CD14-positive monocyte (primary cell): Measurements from ENCODE around the gene PIK3R3. TPM values are rescaled to one million over a fixed set of nuclear protein-coding genes. Genes with fewer than 3 reads are reported as not detected.

Source experiments
- DNase-seq, 3 donors: peaks; one replicate each; pipeline ENCODE4 v3.0.0-alpha.2; 2011 to 2022
- H2AFZ ChIP-seq: 2 replicates; pipeline ENCODE4 v1.6.0; 2012; ENCODE audit warnings: mild to moderate bottlenecking, low read depth, low read length, inconsistent platforms; ENCODE audit not compliant: insufficient read depth, poor library complexity, severe bottlenecking
- H3K27ac ChIP-seq, 2 donors: 1 replicate in 1 of 2; 2 replicates in 1 of 2; pipeline ENCODE4 v1.5.1; 2012 to 2013; ENCODE audit warnings: low read length in 2 of 2, control low read depth in 1 of 2, inconsistent platforms in 1 of 2, low read depth in 1 of 2, mild to moderate bottlenecking in 1 of 2
- H3K27me3 ChIP-seq, 2 donors: one replicate each; pipeline versions ENCODE4 v1.6.0 to v1.6.1; 2011 to 2013; ENCODE audit warnings: low read length in 2 of 2; ENCODE audit not compliant: control insufficient read depth in 2 of 2, insufficient read depth in 2 of 2
- H3K36me3 ChIP-seq, 2 donors: replicated peaks in 1 of 2; 1 replicate in 1 of 2; 2 replicates in 1 of 2; pipeline versions ENCODE4 v1.5.1 to v1.6.1; 2012 to 2013; ENCODE audit warnings: low read length in 2 of 2, control low read depth in 1 of 2, inconsistent platforms in 1 of 2, mild to moderate bottlenecking in 1 of 2; ENCODE audit not compliant: insufficient read depth in 2 of 2, control insufficient read depth in 1 of 2
- H3K4me1 ChIP-seq, 2 donors: 1 replicate in 1 of 2; 2 replicates in 1 of 2; pipeline versions ENCODE4 v1.5.1 to v1.6.1; 2012 to 2013; ENCODE audit warnings: low read length in 2 of 2, control low read depth in 1 of 2, inconsistent platforms in 1 of 2, mild to moderate bottlenecking in 1 of 2, moderate library complexity in 1 of 2; ENCODE audit not compliant: insufficient read depth in 2 of 2, control insufficient read depth in 1 of 2
- H3K4me2 ChIP-seq: replicated peaks from 2 replicates; pipeline ENCODE3; 2012; ENCODE audit warnings: low read length, moderate library complexity, mild to moderate bottlenecking; ENCODE audit not compliant: poor library complexity, severe bottlenecking; ENCODE audit errors: extremely low read depth
- H3K4me3 ChIP-seq, 3 experiments: fragments of 200-600 bp in 1 of 3; sonication (generic) in 1 of 3; replicated peaks in 1 of 3; 1 replicate in 2 of 3; 2 replicates in 1 of 3; pipeline ENCODE4 v1.5.1; 2011 to 2013; ENCODE audit warnings: low read length in 3 of 3, mild to moderate bottlenecking in 3 of 3, control low read depth in 2 of 3, low read depth in 2 of 3, inconsistent platforms in 1 of 3, moderate library complexity in 1 of 3
- H3K79me2 ChIP-seq: 2 replicates; pipeline ENCODE4 v1.6.0; 2012; ENCODE audit warnings: mild to moderate bottlenecking, control low read depth, inconsistent platforms, low read length, moderate library complexity; ENCODE audit not compliant: insufficient read depth
- H3K9ac ChIP-seq: 2 replicates; pipeline ENCODE4 v1.6.0; 2017; ENCODE audit warnings: low read length, mild to moderate bottlenecking; ENCODE audit not compliant: insufficient read depth, poor library complexity, severe bottlenecking
- H3K9me3 ChIP-seq, 2 donors: replicated peaks in 1 of 2; 1 replicate in 1 of 2; 2 replicates in 1 of 2; pipeline versions ENCODE4 v1.5.1 to v1.6.1; 2012 to 2013; ENCODE audit warnings: low read length in 2 of 2, control low read depth in 1 of 2; ENCODE audit not compliant: control insufficient read depth in 1 of 2, insufficient read depth in 1 of 2
- H4K20me1 ChIP-seq: 2 replicates; pipeline ENCODE4 v1.6.0; 2012; ENCODE audit warnings: mild to moderate bottlenecking, low read length, control low read depth, moderate library complexity; ENCODE audit not compliant: insufficient read depth
- H3K27ac Mint-ChIP-seq, 7 donors: one replicate each; pipeline ENCODE4 v1.8.0; 2020; ENCODE audit warnings: mild to moderate bottlenecking in 7 of 7, mixed read lengths in 7 of 7, moderate library complexity in 6 of 7, inconsistent platforms in 2 of 7
- H3K27me3 Mint-ChIP-seq, 3 donors: one replicate each; pipeline ENCODE4 v1.8.0; 2021 to 2022; ENCODE audit warnings: low read depth in 3 of 3, mild to moderate bottlenecking in 3 of 3, mixed read lengths in 3 of 3, moderate library complexity in 3 of 3, inconsistent platforms in 1 of 3
- H3K36me3 Mint-ChIP-seq, 2 donors: one replicate each; pipeline ENCODE4 v1.8.0; 2020; ENCODE audit warnings: mixed read lengths in 2 of 2, inconsistent platforms in 1 of 2, mild to moderate bottlenecking in 1 of 2
- H3K4me1 Mint-ChIP-seq: one replicate; pipeline ENCODE4 v1.8.0; 2020; ENCODE audit warnings: mild to moderate bottlenecking, mixed read lengths
- H3K4me3 Mint-ChIP-seq, 2 donors: one replicate each; pipeline ENCODE4 v1.8.0; 2020; ENCODE audit warnings: mild to moderate bottlenecking in 2 of 2, mixed read lengths in 2 of 2, moderate library complexity in 1 of 2
- H3K9me3 Mint-ChIP-seq, 7 donors: one replicate each; pipeline ENCODE4 v1.8.0; 2020 to 2022; ENCODE audit warnings: mixed read lengths in 7 of 7, mild to moderate bottlenecking in 6 of 7, moderate library complexity in 6 of 7, inconsistent platforms in 2 of 7
- CTCF ChIP-seq: fragments of 200-600 bp; IDR thresholded peaks from one replicate; pipeline ENCODE4 v1.8.0; 2022; ENCODE audit warnings: antibody characterized with exemption, mild to moderate bottlenecking
- WGBS: methylation state at CpG from one replicate; pipeline ENCODE4 v1.1.5; 2013; ENCODE audit warnings: missing lambda C conversion rate; ENCODE audit not compliant: insufficient coverage; 5-methylcytosine and 5-hydroxymethylcytosine counted together
- intact Hi-C, 2 donors: fragments of 100-400 bp; cut with micrococcal nuclease; formaldehyde crosslinking; loops; one replicate each; pipeline versions ENCODE4 v1.15.0 to v1.15.1; 2023
- polyA plus RNA-seq, 3 donors: library from polyadenylated mRNA; depleted of rRNA in 1 of 3; unstranded in 2 of 3; stranded (reverse) in 1 of 3; fragments of 300-500 nt in 2 of 3; fragments of >200 nt in 1 of 3; fragmentation: Illumina TruSeq in 2 of 3; gene quantifications; 1 replicate in 2 of 3; 2 replicates in 1 of 3; pipeline ENCODE4 v1.2.3, GENCODE V29; 2012 to 2021

PIK3R3 gene
- polyA plus RNA-seq, 3 donors, result 0.09 to 0.28 (median 0.17) TPM

- H3K36me3 ChIP-seq, result no peaks in the 10 kb centered on the region
- peak overlapping the region; percentile 73 for H3K9ac ChIP-seq
- Mint-ChIP-seq H3K36me3 (peaks cover 2 to 3% of the 10 kb centered on the region in 2 donors), H3K27ac (peak overlapping the region in 6 of 7 donors; percentile 15 to 99 (median 88)), H3K9me3 (peaks cover 0 to 18% (median 10%) of the 10 kb centered on the region in 7 donors), H3K27me3 (peaks cover 43 to 60% (median 53%) of the 10 kb centered on the region in 3 donors), H3K4me1 (peaks cover 31% of the 10 kb centered on the region), H3K4me3 (peak overlapping the region; percentile 97 to 98)
- intact Hi-C loops, result loop anchor here in 1 of 2 donors (5.0 kb wide), 1 partner anchor 240 kb away; no protein-coding TSS in a partner anchor
- H2AFZ ChIP-seq, result peak overlapping the region; percentile 92
- TF ChIP-seq CTCF, result no peak
- 2% methylated on average over 16 of the region's 38 CpGs for WGBS
- peak overlapping the region; percentile 88 for H3K4me2 ChIP-seq
- H4K20me1 ChIP-seq, result no peaks in the 10 kb centered on the region
- peak in 2 of 3 donors; percentile 6 to 20 for DNase-seq
- peaks cover 39 to 64% of the 10 kb centered on the region in 2 donors for H3K27me3 ChIP-seq
- H3K27ac ChIP-seq, result peak overlapping the region in 1 of 2 donors; percentile 88
- no peaks in the 10 kb centered on the region for H3K9me3 ChIP-seq
- H3K79me2 ChIP-seq, result no peaks in the 10 kb centered on the region
- peak overlapping the region; percentile 43 to 83 (median 74) for H3K4me3 ChIP-seq
- peaks cover 22 to 29% of the 10 kb centered on the region in 2 donors for H3K4me1 ChIP-seq
Observed at GRCh38 chr1:46131712-46132528, 509 bp downstream of the PIK3R3 start.

GRCh38 chr1:46131093-46131492, 1.3 kb downstream of the PIK3R3 start:
- Histone ChIP-seq H2AFZ (no peak overlapping the region), H3K27ac (no peak overlapping the region), H3K36me3 (no peaks in the 10 kb centered on the region), H3K9ac (no peak overlapping the region), H3K4me3 (no peak overlapping the region), H3K4me2 (peak overlapping the region; percentile 88), H3K4me1 (peaks cover 22 to 29% of the 10 kb centered on the region in 2 donors), H3K27me3 (peaks cover 39 to 61% of the 10 kb centered on the region in 2 donors), H3K79me2 (no peaks in the 10 kb centered on the region), H3K9me3 (no peaks in the 10 kb centered on the region), H4K20me1 (no peaks in the 10 kb centered on the region)
- Mint-ChIP-seq H3K36me3 (peaks cover 2 to 3% of the 10 kb centered on the region in 2 donors), H3K4me1 (peaks cover 31% of the 10 kb centered on the region), H3K4me3 (peak overlapping the region in 1 of 2 donors; percentile 98), H3K27ac (no peak overlapping the region), H3K9me3 (peaks cover 0 to 18% (median 10%) of the 10 kb centered on the region in 7 donors), H3K27me3 (peaks cover 43 to 59% (median 53%) of the 10 kb centered on the region in 3 donors)
- no CpG with 5 or more reads among the region's 10 CpGs for WGBS
- intact Hi-C loops, result loop anchor here in 1 of 2 donors (5.0 kb wide), 1 partner anchor 241 kb away; no protein-coding TSS in a partner anchor
- DNase-seq, result no peak
- TF ChIP-seq CTCF, result no peak
